HUDEP-2 (cell line): Measurements from ENCODE around the gene RADIL.
A peak's percentile ranks its signal among the peaks of the same experiment; 100 is the strongest.

Source experiments
- DNase-seq, 76 experiments: peaks; one replicate each; lab custom pipeline; 2025; ENCODE audit not compliant: unreplicated experiment in 76 of 76; lab: John Stamatoyannopoulos, UW

The RADIL gene

GRCh38 chr7:4856336-4857057 lies 27.0 kb downstream of the RADIL start:
- DNase-seq, result no peak

GRCh38 chr7:4854916-4855315 lies 28.6 kb downstream of the RADIL start:
- no peak for DNase-seq

- DNase-seq, result peak in 2 of 76 experiments; percentile 1
Observed at GRCh38 chr7:4851459-4852422, 31.8 kb downstream of the RADIL start.

DNA sequence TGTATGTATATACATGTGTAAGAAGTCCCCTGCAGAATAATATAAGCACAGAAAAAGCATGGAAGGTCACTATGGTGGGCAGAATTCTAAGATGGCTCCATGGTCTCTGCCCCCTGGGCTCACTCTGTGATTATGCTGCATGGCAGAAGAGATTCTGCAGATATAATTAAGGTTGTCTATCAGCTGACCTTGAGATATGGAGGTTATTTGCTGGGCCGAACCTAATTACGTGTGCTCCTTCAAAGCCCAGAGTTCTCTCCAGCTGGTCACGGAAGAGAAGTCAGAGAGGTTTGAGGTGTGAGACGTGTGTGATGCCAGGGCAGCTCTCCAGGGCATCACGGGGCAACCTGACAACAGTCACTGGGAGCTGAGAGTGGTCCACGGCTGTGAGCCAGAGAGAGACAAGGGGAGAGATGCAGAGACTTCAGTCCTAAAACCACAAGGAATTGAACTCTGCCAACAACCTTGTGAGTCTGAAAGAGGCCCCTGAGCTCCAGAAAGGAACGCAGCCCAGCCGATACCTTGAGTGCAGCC lies 33.2 kb downstream of the RADIL start:
- no peak for DNase-seq

DNA sequence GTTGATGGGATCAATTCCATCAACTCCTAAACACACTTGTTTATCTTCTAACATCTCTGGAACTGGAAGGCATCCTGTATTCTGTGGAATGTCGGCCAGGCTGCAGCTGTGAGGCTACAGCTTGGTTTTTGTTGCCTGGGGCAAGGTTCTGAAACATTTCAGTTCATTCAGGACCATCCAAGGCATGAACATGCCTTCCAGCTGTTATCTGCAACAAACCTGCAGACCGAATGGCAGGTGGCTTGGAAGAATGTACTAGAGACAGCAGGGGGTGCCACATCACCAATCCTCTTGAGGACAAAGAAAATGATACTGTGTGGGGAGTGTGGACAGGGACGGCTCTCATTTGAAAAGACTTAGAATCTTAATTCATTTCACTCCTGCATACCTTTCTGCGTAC lies 34.1 kb downstream of the RADIL start:
- DNase-seq, result peak in 22 of 76 experiments; percentile 2 to 45 (median 7)

DNA sequence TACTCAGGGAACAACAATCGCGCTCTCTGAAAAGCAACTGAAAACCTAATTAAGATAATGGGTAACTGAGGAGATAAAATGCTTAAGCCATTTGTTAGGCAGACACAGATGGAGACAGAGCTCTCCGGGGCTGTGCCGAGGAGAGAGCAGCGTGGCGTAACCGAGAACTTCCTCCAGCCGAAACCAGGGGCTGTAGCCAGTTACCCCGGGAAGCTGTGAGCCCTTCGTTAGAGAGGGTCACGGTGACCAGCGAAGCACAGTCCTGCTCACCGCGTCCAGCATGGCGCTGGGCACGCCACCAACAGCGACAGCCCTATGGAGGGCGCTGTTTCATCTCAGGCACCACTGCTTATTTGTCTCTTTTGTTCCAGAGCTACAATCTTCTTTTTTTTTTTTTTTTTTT lies 37.8 kb downstream of the RADIL start:
- DNase-seq, result no peak

DNA sequence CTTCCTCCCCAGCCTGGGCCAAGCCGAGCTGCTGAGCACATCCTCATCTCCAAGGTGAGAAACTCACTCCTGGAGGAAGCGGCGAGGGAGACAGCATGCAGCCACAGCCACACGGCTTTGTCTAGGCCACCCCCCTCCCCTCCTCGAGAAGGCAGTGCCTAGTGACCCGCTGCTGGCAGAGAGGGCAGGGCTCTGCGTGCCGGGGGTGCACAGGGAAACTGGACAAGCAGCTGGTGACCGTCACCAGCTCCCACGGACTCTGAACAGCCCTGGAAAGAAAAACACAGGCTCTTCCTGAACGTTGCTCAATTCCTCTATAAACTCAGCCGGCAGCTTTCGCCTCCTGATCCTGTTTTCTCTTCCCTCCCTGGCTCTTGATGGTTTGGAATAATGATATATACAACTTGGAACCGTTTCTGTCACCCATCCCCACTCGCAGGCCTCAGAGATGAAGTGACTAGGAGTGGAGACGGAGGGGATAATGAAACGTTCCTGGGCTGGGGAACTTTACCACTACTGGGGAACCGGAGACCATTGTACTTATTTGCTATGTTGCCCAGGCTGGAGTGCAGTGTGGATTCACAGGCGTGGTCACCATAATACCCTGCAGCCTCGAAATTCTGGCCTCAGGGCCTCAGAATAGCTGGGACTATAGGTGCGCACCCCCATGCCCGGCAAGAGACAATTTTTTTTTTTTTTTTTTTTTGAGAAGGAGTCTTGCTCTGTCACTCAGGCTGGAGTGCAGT lies 41.0 kb downstream of the RADIL start:
- no peak for DNase-seq

GRCh38 chr7:4841836-4842235 lies 41.7 kb downstream of the RADIL start:
- no peak for DNase-seq

DNA sequence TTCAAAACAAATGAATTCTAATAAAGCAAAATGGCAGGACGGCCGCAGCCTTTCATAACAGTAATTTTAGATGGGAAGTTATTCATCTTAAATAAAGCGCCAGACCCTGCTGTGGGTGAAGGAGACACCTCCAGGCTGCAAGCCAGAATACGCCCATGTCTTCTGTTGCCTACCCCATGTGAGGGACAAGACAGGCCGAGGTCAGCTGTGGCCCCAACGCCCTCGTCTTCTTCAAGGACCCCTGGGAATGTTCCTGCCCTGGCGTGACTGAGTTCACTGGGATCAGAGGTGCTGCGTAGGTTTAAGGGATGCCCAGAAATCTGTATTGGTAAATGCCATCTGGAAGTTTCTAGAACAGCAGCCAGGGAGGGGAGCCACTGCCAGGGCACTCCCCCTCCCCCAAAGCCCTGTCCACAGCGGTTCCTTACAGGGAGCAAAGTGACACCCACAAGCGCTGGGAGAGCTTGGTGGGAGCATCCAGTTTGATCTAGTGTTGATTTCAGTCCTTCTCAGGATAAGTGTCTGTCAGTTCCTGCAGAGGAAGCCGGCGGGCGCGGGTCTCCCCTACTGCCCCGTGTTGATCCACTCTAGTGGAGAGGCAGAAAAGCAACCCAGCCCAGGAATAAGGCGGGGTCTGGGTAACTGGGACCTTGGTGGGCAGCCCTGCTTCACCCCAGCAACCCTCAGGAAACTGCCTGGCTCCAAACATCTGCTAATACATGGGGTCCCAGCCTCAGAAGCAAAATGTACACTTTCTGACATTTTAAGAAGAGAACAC lies 42.3 kb downstream of the RADIL start:
- DNase-seq, result no peak

DNA sequence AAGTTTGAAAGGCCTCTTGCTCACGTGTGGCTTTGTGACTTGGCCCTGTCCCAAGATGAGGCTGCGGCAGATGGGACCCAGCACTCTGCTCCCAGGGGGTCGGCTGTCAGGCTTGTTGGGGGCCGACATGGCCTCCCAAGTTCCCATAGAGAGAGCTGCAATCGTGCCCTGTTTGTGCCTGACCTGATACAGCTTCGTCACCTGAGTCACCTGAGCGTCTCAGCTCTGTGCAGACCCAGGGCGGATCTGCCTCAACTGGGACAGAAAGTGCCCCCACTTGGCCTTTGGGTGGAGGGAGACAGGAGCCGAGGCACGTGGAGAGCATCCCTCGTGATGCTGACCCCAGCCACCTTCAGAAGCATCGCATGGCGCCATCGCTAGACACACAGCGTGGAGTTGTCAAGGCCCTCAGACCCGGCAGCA lies 43.4 kb downstream of the RADIL start:
- DNase-seq, result no peak

GRCh38 chr7:4838626-4839334 lies 44.7 kb downstream of the RADIL start:
- no peak for DNase-seq

DNA sequence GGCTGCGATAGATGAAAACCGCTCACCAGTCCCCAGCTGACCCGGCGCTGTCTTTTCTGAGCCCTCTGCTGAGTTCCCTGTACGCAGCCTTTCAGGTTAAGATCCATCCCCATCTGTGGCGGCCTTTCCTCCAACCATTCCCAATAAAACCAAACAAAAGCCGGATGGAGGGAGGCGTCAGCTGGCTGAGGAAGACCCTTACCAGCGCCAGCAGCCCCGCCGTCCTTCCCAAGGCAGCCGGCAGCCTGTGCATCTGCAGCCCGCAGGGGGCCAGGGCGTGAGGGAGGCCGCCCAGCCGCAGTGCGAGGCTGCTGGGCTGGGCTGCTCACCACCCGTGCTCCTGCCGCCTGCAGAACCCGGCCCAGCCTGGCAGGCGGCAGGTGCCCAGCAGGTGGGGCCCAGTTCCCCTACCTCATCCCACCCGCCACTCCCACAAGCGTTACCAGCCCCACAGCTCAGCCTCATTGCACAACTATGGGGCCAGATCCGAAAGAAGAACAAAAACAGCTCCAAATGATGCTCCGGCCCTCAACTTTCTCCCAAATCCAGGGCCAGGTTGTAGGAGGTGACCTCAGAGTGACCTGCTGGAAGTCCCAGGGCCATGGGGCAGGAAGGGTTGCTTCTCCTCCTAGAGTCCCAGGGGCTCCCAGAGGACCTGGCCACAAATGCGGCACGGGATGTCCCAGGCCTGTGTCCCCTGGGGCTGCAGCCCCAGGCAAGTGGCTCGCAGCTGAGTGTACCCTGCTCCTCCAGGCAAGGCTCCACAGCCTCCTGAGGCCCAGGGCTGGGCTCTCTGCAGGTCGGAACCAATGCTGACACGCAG lies 45.5 kb downstream of the RADIL start:
- DNase-seq, result no peak

GRCh38 chr7:4837041-4837802 lies 46.3 kb downstream of the RADIL start:
- DNase-seq, result no peak

- no peak for DNase-seq
Observed at GRCh38 chr7:4836206-4836661, 47.3 kb downstream of the RADIL start.

GRCh38 chr7:4835398-4836205 lies 47.9 kb downstream of the RADIL start:
- no peak for DNase-seq

DNA sequence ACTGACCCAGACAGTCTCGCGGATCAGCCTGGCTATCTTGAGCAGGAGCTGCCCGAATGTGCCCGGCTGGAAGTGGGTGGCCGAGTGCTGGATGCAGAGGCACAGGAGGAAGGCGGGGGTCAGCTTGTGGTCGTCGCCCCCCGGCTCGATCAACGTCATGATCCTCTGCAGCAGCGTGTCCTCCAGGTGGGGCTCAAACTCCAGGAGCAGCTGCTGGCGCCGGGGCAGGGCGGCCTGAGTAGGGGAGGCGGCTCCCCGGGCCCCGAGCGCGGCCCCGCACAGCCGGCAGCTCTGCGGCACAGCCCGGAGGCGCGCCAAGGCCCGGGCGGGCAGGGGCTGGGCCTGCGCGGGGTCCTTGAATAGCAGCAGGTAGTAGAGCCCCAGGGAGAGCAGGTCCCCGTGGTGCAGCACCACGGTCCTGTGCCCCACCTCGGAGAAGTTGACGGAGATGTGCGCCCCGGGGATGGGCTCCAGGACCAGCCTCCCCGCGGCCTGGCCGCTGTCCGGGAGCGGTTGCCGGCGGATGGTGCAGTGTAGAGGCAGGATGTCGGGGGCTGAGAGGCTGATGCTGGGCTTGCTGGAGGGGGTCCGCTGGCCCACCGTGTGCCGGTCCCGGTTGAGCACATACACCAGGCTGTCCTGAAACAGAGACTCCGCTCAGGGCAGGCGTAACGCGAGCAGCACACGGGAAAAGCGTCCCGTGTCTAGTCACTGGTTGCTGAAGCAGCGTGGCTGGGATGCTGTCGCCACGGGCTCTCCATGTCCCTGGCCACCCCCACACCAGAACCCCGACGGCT lies 48.7 kb downstream of the RADIL start:
- DNase-seq, result no peak
